Measurements from ENCODE around the gene EHBP1. TPM values are rescaled to one million over a fixed set of nuclear protein-coding genes. Genes with fewer than 3 reads are reported as not detected.

EHBP1 gene
- total RNA-seq, 2 experiments from 2014 or later = 21.4 to 22.3 TPM

GRCh38 chr2:62672601-62673000 is 32.9 kb upstream of the EHBP1 start:
- no peaks in the 10 kb centered on the region for H3K4me1 Mint-ChIP-seq (ENCODE audit: low read depth)
- intact Hi-C loops (cut with DNase I, micrococcal nuclease) = no loop called here
- TF ChIP-seq, protein P1, sequence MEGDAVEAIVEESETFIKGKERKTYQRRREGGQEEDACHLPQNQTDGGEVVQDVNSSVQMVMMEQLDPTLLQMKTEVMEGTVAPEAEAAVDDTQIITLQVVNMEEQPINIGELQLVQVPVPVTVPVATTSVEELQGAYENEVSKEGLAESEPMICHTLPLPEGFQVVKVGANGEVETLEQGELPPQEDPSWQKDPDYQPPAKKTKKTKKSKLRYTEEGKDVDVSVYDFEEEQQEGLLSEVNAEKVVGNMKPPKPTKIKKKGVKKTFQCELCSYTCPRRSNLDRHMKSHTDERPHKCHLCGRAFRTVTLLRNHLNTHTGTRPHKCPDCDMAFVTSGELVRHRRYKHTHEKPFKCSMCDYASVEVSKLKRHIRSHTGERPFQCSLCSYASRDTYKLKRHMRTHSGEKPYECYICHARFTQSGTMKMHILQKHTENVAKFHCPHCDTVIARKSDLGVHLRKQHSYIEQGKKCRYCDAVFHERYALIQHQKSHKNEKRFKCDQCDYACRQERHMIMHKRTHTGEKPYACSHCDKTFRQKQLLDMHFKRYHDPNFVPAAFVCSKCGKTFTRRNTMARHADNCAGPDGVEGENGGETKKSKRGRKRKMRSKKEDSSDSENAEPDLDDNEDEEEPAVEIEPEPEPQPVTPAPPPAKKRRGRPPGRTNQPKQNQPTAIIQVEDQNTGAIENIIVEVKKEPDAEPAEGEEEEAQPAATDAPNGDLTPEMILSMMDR (IDR thresholded peaks at IDR 0.05) = no peak
- no peaks in the 10 kb centered on the region for H3K9me3 ChIP-seq (ENCODE audit: control insufficient read depth in 1 of 2, insufficient read depth in 1 of 2, low read length in 2 of 2)
- H3K9me3 Mint-ChIP-seq = no peaks in the 10 kb centered on the region
- H3K27me3 Mint-ChIP-seq = no peaks in the 10 kb centered on the region
- no peaks in the 10 kb centered on the region for H3K4me1 ChIP-seq (ENCODE audit: insufficient read depth, low read length)
- H3K4me3 ChIP-seq (ENCODE audit: low read length) = no peak overlapping the region
- no peaks in the 10 kb centered on the region for H3K27me3 ChIP-seq (ENCODE audit: control insufficient read depth in 1 of 2, insufficient read depth in 2 of 2, low read length in 2 of 2)
- H3K27ac Mint-ChIP-seq = no peak overlapping the region
- ChIA-PET POLR2A (no interaction called here), CTCF (no interaction called here)
- no peak overlapping the region for H3K27ac ChIP-seq (ENCODE audit: low read depth in 1 of 2, low read length in 2 of 2)
- no peak overlapping the region for H3K4me3 Mint-ChIP-seq
- ATAC-seq (ENCODE audit: poor library complexity) = no peak
- H3K36me3 ChIP-seq (ENCODE audit: insufficient read depth, low read length) = no peaks in the 10 kb centered on the region
- no peak for DNase-seq
- no peaks in the 10 kb centered on the region for H3K36me3 Mint-ChIP-seq (ENCODE audit: low read depth)

GRCh38 chr2:62675062-62675461 is 30.5 kb upstream of the EHBP1 start:
- ChIA-PET POLR2A (no interaction called here), CTCF (no interaction called here)
- Mint-ChIP-seq H3K27me3 (no peaks in the 10 kb centered on the region), H3K36me3 (ENCODE audit: low read depth) (no peaks in the 10 kb centered on the region), H3K27ac (no peak overlapping the region), H3K4me3 (no peak overlapping the region), H3K9me3 (no peaks in the 10 kb centered on the region), H3K4me1 (ENCODE audit: low read depth) (no peaks in the 10 kb centered on the region)
- no peaks in the 10 kb centered on the region for H3K4me1 ChIP-seq (ENCODE audit: insufficient read depth, low read length)
- no peaks in the 10 kb centered on the region for H3K9me3 ChIP-seq (ENCODE audit: control insufficient read depth in 1 of 2, insufficient read depth in 1 of 2, low read length in 2 of 2)
- no peak overlapping the region for H3K4me3 ChIP-seq (ENCODE audit: low read length)
- H3K27me3 ChIP-seq (ENCODE audit: control insufficient read depth in 1 of 2, insufficient read depth in 2 of 2, low read length in 2 of 2) = no peaks in the 10 kb centered on the region
- DNase-seq (no peak), ATAC-seq (ENCODE audit: poor library complexity) (no peak)
- intact Hi-C loops (cut with DNase I, micrococcal nuclease) = no loop called here
- no peaks in the 10 kb centered on the region for H3K36me3 ChIP-seq (ENCODE audit: insufficient read depth, low read length)
- TF ChIP-seq, protein P1 (IDR thresholded peaks at IDR 0.05) = no peak
- H3K27ac ChIP-seq (ENCODE audit: low read depth in 1 of 2, low read length in 2 of 2) = no peak overlapping the region

- no peak for ATAC-seq (ENCODE audit: poor library complexity)
- no peaks in the 10 kb centered on the region for H3K36me3 Mint-ChIP-seq (ENCODE audit: low read depth)
- H3K36me3 ChIP-seq (ENCODE audit: insufficient read depth, low read length) = no peaks in the 10 kb centered on the region
- intact Hi-C loops (cut with DNase I, micrococcal nuclease) = no loop called here
- no peak overlapping the region for H3K27ac ChIP-seq (ENCODE audit: low read depth in 1 of 2, low read length in 2 of 2)
- POLR2A ChIA-PET = no interaction called here
- DNase-seq = no peak
- H3K9me3 Mint-ChIP-seq = no peaks in the 10 kb centered on the region
- no peaks in the 10 kb centered on the region for H3K9me3 ChIP-seq (ENCODE audit: control insufficient read depth in 1 of 2, insufficient read depth in 1 of 2, low read length in 2 of 2)
- no peak overlapping the region for H3K4me3 ChIP-seq (ENCODE audit: low read length)
- peaks cover 0 to 23% of the 10 kb centered on the region in 2 experiments for H3K27me3 ChIP-seq (ENCODE audit: control insufficient read depth in 1 of 2, insufficient read depth in 2 of 2, low read length in 2 of 2)
- no peaks in the 10 kb centered on the region for H3K4me1 ChIP-seq (ENCODE audit: insufficient read depth, low read length)
- H3K27ac Mint-ChIP-seq = no peak overlapping the region
- no peak overlapping the region for H3K4me3 Mint-ChIP-seq
- CTCF ChIA-PET = no interaction called here
- H3K4me1 Mint-ChIP-seq (ENCODE audit: low read depth) = no peaks in the 10 kb centered on the region
- TF ChIP-seq, protein P1 (IDR thresholded peaks at IDR 0.05) = no peak
- peaks cover 63% of the 10 kb centered on the region for H3K27me3 Mint-ChIP-seq
Measured at GRCh38 chr2:62685256-62685655, 20.3 kb upstream of the EHBP1 start.

Data from CD4-positive, alpha-beta T cell (primary cell).